Breast epithelium (tissue), 4 donors: ENCODE data around the gene SNX1. TPM values are rescaled to one million over a fixed set of nuclear protein-coding genes. Genes with fewer than 3 reads are reported as not detected.
"Not testable (repeated sequence)": the region's sequence is repeated elsewhere in the genome, so short reads cannot be mapped to it uniquely, and the experiment has no call there.

ENCODE experiments used
- DNase-seq, 2 donors: peaks; one replicate each; pipeline ENCODE4 v3.0.0-alpha.2; 2019; ENCODE audit warnings: low spot score in 2 of 2
- H3K27ac ChIP-seq, 2 donors: fragments of 200-600 bp; sonication (generic) in 1 of 2; one replicate each; pipeline ENCODE4 v1.5.1; 2016 to 2019; ENCODE audit warnings: mild to moderate bottlenecking in 1 of 2
- H3K27me3 ChIP-seq, 2 donors: fragments of 200-600 bp; sonication (generic) in 1 of 2; one replicate each; pipeline versions ENCODE4 v1.5.1 to v1.6.0; 2017 to 2019; ENCODE audit warnings: control low read depth in 1 of 2, mild to moderate bottlenecking in 1 of 2
- H3K36me3 ChIP-seq: fragments of 200-600 bp; one replicate; pipeline ENCODE4 v1.5.1; 2019
- H3K4me1 ChIP-seq, 2 donors: fragments of 200-600 bp; sonication (generic); one replicate each; pipeline ENCODE4 v1.5.1; 2016 to 2019; ENCODE audit warnings: control low read depth in 1 of 2
- H3K4me3 ChIP-seq, 3 donors: fragments of 200-600 bp; sonication (generic); 1 replicate in 2 of 3; 2 replicates in 1 of 3; pipeline ENCODE4 v1.5.1; 2016 to 2019; ENCODE audit warnings: mild to moderate bottlenecking in 3 of 3, moderate library complexity in 2 of 3
- H3K9me3 ChIP-seq, 2 donors: fragments of 200-600 bp; sonication (generic) in 1 of 2; one replicate each; pipeline ENCODE4 v1.5.1; 2016 to 2019; ENCODE audit warnings: control low read depth in 1 of 2
- CTCF ChIP-seq, 3 donors: fragments of 450-650 bp; IDR thresholded peaks; one replicate each; pipeline ENCODE4 v1.5.1; 2016 to 2017; ENCODE audit warnings: antibody characterized with exemption in 3 of 3, mild to moderate bottlenecking in 3 of 3, moderate library complexity in 3 of 3
- POLR2A ChIP-seq: fragments of 450-650 bp; IDR thresholded peaks from one replicate; pipeline ENCODE4 v1.6.1; 2016; ENCODE audit warnings: antibody characterized with exemption, mild to moderate bottlenecking, moderate library complexity
- POLR2AphosphoS5 ChIP-seq, 3 donors: sonication (generic); formaldehyde crosslinking; IDR thresholded peaks; one replicate each; pipeline ENCODE4 v1.6.1; 2017; ENCODE audit warnings: antibody characterized with exemption in 3 of 3
- intact Hi-C: fragments of 100-400 bp; cut with DNase I; formaldehyde crosslinking; loops from one replicate; pipeline ENCODE4 v1.15.1; 2023; ENCODE audit warnings: low total_unique reads
- total RNA-seq, 3 donors: library from RNA; depleted of rRNA; stranded (reverse); fragments of >200 nt; gene quantifications; one replicate each; pipeline ENCODE4 v1.1.0, GENCODE V29; 2016

The SNX1 gene
- total RNA-seq, 3 donors from 2014 or later: 107 to 144 (median 125) TPM

- H3K36me3 ChIP-seq: no peaks in the 10 kb centered on the region
- no peak overlapping the region for H3K27ac ChIP-seq
- no peak for TF ChIP-seq POLR2AphosphoS5 (IDR thresholded peaks at IDR 0.05)
- no peak for TF ChIP-seq CTCF (IDR thresholded peaks at IDR 0.05)
- no peak for TF ChIP-seq POLR2A
- H3K9me3 ChIP-seq: no peaks in the 10 kb centered on the region
- H3K27me3 ChIP-seq: no peaks in the 10 kb centered on the region
- intact Hi-C loops: no loop called here
- no peaks in the 10 kb centered on the region for H3K4me1 ChIP-seq
- DNase-seq: no peak
- H3K4me3 ChIP-seq: no peak overlapping the region
These were observed 44.7 kb upstream of the SNX1 start for GRCh38 chr15:64051093-64051402.

DNA sequence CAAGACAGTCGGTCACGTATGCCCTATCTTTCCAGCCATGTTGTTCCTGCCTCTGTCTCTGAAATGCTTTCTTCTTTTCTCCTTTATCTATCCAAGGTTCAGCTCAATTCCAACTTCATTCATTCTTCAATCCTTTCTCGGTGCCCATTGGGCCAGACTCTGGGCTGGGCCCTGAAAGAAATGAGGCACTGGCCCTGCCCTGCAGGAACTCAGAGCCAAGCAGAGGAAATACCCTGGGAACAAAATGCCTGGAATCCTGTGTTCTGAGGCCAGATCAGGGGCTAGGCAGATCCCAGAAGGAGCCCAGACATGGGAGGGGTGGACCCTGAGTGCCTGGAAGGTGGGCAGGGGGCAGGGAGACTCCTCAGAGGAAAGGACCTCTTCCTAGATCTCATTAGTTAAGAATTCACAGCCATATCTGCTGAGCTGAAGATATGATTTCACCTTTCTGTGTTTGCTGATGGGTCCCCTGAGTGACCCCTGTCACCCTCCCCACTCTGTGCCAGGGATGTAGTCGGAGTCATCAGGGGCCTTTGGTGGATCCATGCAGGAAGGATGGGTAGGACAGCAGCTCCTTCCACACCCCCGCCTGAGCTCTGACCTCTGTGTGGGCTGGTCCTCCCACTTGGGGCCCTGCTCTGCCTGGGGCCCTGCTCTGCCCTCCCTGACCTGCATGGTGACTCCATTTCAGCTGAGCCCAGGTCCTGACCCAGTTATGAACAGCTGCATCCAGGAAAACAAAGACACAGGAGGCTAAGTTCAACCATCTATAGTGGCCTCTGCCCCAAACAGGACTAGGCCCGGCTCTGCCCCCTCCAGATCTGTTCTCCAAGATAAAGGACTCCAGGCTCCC, 44.1 kb upstream of the SNX1 start:
- no peaks in the 10 kb centered on the region for H3K36me3 ChIP-seq
- no peaks in the 10 kb centered on the region for H3K27me3 ChIP-seq
- intact Hi-C loops: no loop called here
- H3K27ac ChIP-seq: no peak overlapping the region
- TF ChIP-seq CTCF (IDR thresholded peaks at IDR 0.05) (no peak), POLR2AphosphoS5 (IDR thresholded peaks at IDR 0.05) (no peak), POLR2A (no peak)
- H3K4me1 ChIP-seq: no peaks in the 10 kb centered on the region
- no peak overlapping the region for H3K4me3 ChIP-seq
- DNase-seq: no peak
- H3K9me3 ChIP-seq: no peaks in the 10 kb centered on the region

GRCh38 chr15:64052925-64053491, 42.8 kb upstream of the SNX1 start:
- H3K4me1 ChIP-seq: no peaks in the 10 kb centered on the region
- intact Hi-C loops: no loop called here
- H3K9me3 ChIP-seq: no peaks in the 10 kb centered on the region

DNA sequence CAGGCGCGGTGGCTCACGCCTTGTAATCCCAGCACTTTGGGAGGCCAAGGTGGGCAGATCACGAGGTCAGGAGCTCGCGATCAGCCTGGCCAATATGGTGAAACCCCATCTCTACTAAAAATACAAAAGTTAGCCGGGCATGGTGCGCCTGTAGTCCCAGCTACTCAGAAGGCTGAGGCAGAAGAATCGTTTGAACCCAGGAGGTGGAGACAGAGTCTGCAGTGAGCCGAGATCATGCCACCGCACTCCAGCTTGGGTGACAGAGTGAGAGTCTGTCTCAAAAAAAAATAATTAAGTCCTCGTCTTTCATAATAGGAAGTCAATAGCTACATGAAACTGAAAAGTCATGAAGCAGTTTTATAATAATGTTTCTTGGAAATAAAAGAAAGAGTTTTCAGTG, 42.1 kb upstream of the SNX1 start:
- not testable (repeated sequence) for H3K27ac ChIP-seq, H3K27me3 ChIP-seq

More at GRCh38 chr15:64052925-64053491, 42.8 kb upstream of the SNX1 start:
- no peak overlapping the region for H3K27ac ChIP-seq
- no peaks in the 10 kb centered on the region for H3K36me3 ChIP-seq
- H3K4me3 ChIP-seq: no peak overlapping the region
- TF ChIP-seq CTCF (IDR thresholded peaks at IDR 0.05): no peak
- no peak for TF ChIP-seq POLR2A
- TF ChIP-seq POLR2AphosphoS5 (IDR thresholded peaks at IDR 0.05): no peak
- H3K27me3 ChIP-seq: no peaks in the 10 kb centered on the region
- no peak for DNase-seq

DNA sequence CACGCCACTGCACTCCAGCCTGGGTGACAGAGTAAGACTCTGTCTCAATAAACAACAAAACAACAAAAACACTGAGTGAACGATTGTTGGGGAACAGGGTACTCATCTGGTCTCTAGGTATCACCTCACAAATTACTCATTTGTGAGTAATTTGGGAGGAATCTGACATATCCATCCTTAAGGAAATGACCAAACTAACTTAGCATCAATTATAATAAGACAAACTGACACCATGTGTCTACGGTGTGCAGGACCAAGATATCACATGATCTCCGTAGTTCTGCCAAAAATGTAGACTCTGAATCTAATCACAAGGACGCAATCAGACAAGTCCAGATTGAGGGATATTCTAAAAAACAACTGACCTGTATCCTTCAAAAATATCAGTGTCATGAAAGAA, 37.5 kb upstream of the SNX1 start:
- H3K36me3 ChIP-seq: no peaks in the 10 kb centered on the region
- intact Hi-C loops: no loop called here
- no peaks in the 10 kb centered on the region for H3K4me1 ChIP-seq
- no peak for DNase-seq
- H3K9me3 ChIP-seq: no peaks in the 10 kb centered on the region
- no peak overlapping the region for H3K27ac ChIP-seq
- H3K4me3 ChIP-seq: no peak overlapping the region
- no peak for TF ChIP-seq CTCF (IDR thresholded peaks at IDR 0.05)
- no peak for TF ChIP-seq POLR2AphosphoS5 (IDR thresholded peaks at IDR 0.05)
- TF ChIP-seq POLR2A: no peak
- no peaks in the 10 kb centered on the region for H3K27me3 ChIP-seq

More for the DNA sequence above, 42.1 kb upstream of the SNX1 start:
- H3K4me3 ChIP-seq, intact Hi-C loops, DNase-seq, H3K36me3 ChIP-seq, H3K9me3 ChIP-seq, H3K4me1 ChIP-seq: not testable (repeated sequence)

GRCh38 chr15:64059104-64059503, 36.7 kb upstream of the SNX1 start:
- H3K9me3 ChIP-seq, DNase-seq, H3K27ac ChIP-seq, H3K27me3 ChIP-seq, intact Hi-C loops, H3K36me3 ChIP-seq, H3K4me1 ChIP-seq, H3K4me3 ChIP-seq: not testable (repeated sequence)
